ENCODE measurements around the gene PKNOX2.

PKNOX2 gene

DNA sequence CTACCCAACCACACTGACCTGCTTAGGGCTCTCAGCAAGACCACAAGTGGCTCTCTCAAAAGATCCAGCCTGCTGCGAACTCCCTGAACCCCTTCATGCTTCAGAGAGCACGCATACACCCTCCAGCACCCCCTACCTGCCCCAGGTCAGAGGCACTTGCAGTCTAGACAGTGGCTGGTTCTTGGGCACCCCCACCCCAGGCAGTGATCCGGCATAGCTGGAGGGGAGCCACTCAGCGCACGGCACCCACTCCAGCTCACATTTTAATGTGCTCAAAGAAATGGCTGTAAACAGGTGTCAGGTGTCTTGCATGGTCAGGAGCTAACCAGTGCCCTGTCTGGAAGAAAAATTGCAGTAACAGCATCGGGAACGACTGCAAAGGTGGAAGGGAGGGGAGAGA, 140.8 kb downstream of the PKNOX2 start:
- DNase-seq (ENCODE audit: extremely low read depth in 1 of 2, low read depth in 1 of 2) = no peak

DNA sequence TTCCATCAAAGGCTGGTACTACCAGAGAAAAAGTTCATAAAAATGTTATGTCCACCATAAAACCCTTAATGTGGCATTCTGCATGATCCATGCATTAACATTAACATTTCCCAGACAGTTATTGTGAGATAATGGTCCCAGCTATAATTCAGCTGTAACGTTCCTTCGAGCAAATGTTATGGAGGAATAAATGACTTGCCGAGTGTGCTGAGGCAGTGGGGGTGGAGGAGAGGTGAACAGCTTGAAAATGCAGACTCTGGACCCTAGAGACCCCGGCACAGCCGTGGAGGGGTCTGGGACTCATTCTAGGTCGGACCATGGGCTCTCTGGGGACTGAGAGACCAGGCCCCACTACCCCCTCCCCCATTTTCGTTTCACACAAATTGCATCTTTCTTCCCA, 141.9 kb downstream of the PKNOX2 start:
- no peak for DNase-seq (ENCODE audit: extremely low read depth in 1 of 2, low read depth in 1 of 2)

DNA sequence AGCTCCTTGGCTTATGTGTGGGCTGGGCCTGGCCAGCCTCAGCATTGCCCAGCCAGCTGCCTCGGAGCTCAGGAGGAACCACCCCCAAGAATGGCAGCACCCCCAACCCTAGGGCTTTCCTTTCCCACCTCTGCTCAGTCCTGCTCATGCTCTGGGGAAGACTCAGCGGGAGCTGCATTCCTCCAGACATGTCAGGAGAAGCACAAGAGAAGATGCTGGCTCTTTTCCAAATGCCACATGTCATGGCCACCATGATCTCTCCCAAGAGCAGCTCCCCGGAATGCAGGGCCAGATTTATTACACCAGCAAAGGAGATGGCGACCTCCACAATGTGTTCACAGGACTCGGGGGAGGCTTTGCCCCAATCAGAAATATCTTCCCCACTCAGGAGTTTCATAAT, 143.7 kb downstream of the PKNOX2 start:
- no peak for DNase-seq (ENCODE audit: extremely low read depth in 1 of 2, low read depth in 1 of 2)

DNA sequence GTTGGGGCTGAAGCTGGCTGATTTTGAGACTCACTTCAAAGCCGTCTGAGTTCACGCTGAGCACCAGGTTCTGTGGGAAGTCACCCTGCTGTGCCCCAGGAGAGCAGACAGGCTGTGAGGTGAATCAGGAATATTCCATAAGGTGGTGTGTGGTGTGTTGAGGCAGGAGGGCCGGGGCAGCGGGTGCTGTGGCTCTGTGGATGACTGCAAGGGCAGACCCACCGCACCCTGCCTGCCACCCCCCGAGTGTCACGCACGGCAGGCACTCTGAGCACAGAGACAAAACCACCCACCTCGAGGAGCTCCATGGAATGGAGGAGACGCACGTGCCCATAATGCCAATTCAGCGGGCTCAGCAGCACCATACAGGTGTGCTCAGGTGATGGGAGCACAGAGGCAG, 147.8 kb downstream of the PKNOX2 start:
- no peak for DNase-seq (ENCODE audit: extremely low read depth in 1 of 2, low read depth in 1 of 2)

DNA sequence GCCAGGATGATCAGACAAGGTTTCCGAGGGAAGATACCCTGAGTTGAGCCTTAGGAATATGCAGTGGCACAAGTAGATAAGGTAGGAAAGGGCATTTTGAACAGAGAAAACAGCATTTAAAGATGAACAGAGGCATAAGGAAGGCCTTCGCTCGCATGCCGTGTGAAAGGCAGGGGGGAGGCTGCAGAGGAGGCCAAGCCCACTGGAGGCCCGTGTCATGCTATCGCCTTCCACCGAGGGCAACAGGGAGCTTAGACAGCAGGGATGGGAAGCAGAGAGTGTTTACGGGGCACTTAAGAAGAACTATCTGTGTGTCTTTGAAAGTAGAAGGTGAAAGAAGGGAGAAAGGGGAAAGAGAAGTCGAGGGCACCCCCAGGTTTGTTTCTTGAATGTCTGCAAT, 148.3 kb downstream of the PKNOX2 start:
- no peak for DNase-seq (ENCODE audit: extremely low read depth in 1 of 2, low read depth in 1 of 2)

DNA sequence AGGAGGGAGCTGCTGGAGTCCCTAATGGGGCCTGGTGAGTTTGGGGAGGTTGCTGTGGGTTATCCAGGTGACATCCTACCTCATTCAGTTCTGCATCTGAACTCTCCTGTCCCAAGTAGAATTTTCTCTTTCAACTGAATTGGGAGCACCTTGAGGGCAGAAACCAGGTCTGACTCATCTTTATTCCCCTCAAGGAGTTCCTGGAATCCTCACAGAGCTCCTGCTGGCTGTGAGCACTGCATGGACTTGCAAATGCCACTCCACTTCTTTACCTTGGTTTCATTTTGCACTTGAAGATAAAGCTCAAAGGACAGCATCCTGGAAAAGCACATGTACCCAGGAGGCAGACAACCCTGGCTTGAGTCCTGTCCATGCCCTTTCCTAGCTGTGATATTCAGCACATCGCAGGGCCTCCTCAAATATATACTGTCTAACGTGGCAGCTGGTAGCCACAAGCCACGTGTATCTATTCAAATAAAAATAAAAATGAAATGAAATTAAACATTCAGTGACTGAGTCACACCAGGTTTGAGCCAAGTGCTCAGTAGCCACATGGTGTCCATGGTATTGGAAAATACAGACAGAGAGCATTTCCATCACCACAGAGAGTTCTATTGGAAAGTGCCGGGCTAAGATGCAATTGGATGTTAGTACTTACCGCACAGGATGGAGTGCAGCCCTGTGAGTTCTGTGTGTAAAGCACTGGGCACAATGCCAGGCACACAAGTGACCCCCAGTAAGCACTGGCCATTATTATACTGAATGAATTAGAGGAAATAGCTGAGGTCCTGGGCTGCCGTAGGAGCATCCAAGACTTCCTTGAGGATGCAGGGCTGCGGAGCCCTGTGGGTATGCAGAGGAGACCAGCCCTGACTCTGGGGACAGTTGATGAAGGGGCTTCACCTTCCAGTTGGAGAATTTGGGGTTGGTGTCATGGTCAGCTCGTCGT, 149.0 kb downstream of the PKNOX2 start:
- DNase-seq (ENCODE audit: extremely low read depth in 1 of 2, low read depth in 1 of 2) = no peak

DNA sequence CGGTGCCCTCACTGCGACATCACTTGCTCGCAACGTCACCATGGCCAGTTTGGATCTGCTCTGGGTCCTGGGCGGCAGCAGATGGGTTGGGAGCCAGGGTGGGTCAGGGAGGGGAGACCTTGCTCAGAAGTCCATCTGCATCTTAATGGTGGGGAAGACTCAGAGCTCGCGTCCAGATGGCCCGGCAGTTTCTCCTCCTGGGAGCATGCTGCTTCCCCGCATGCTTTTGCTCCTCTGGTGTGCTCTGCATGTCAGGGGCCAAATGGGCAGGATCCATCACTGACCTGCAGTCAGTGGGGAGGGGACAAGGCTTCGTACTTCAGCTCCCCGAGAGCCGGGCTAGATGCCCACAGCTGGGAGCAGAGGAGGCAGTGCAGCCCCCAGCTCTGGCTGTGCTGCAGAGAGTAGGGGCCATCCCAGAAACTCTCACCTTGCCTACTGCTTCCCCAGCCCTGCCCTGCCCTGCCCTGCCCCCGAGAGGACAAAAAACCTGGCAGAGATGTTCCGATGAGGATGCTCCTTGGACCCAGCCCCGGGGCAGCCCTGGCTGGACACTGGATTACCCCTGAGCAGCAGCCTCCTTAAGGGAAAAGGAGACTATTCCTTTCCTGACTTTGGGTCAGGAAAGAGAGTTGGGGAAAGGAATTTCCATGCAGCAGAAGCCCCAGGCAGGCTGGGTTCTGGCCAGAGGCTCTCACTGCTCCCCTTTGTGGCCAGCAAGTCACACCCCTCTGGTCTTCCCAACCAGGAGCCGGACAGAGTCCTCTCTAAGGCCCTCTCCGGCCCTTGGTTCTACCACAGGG, 149.9 kb downstream of the PKNOX2 start:
- DNase-seq (ENCODE audit: extremely low read depth in 1 of 2, low read depth in 1 of 2) = no peak

DNA sequence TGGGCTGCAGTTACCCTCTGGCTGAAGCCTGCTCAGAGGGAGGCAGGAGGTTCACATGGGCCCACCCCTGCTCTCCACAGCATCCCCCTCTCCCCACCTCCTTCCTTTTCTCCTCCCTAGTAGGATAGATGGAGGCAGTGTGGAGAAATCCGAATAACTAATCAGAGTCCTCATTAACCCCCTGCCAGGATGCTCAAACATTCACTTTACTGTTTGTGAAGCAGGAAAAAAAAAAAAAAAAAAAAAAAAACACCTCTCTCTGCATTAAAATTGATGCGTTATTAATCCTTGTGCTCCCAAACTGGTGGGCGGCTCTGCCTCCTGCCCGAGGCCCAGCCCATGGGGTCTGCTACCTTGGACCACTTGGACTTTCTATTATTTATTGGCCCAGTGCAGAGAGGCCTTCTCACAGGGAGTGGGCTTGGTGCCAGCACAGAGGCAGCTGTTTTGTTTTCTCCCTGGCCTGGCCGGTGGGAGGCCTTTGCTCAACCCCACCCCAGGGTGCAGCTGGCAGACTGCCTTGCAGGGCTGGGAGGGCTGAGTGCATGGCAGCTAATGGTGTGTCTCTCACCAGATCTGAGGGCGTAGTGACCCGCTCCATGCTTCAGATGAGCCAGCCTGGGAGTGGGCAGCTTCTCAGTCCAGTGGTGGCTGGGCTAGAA, 150.7 kb downstream of the PKNOX2 start:
- DNase-seq (ENCODE audit: extremely low read depth in 1 of 2, low read depth in 1 of 2) = no peak

DNA sequence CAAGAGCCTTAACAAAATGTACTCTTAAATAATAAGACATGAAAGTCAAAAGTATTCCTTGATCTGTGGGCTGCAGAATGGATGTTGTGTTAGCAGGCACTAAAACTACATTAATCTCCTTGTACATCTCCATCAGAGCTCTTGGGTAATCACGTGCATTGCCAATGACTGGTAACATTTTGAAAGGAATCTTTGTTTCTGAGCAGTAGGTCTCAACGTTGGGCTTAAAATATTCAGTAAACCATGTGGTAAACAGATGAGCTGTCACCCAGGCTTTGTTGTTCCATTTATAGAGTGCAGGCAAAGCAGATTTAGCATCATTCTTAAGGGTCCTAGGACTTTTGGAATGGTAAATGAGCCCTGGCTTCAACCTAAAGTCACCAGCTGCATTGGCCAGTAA, 152.9 kb downstream of the PKNOX2 start:
- DNase-seq (ENCODE audit: extremely low read depth in 1 of 2, low read depth in 1 of 2) = no peak

DNA sequence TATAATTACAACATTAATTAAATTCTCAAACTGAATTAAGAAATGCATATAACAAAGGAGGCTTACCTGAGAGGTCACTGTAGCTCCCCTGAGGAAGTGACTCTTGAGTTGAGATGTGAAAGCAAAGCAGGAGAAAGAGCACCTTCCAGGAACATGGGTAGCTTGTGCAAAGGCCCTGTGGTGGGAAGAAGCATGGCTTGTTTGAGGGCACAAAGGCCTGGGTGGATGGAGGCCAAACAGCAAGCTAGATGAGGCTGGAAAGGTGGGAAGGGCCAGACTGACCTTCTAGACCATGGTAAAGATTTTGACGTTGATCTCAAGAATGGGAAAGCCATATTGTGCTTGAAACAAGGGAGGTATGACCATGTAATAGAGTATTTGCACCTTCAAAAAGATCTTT, 155.1 kb downstream of the PKNOX2 start:
- no peak for DNase-seq (ENCODE audit: extremely low read depth in 1 of 2, low read depth in 1 of 2)

DNA sequence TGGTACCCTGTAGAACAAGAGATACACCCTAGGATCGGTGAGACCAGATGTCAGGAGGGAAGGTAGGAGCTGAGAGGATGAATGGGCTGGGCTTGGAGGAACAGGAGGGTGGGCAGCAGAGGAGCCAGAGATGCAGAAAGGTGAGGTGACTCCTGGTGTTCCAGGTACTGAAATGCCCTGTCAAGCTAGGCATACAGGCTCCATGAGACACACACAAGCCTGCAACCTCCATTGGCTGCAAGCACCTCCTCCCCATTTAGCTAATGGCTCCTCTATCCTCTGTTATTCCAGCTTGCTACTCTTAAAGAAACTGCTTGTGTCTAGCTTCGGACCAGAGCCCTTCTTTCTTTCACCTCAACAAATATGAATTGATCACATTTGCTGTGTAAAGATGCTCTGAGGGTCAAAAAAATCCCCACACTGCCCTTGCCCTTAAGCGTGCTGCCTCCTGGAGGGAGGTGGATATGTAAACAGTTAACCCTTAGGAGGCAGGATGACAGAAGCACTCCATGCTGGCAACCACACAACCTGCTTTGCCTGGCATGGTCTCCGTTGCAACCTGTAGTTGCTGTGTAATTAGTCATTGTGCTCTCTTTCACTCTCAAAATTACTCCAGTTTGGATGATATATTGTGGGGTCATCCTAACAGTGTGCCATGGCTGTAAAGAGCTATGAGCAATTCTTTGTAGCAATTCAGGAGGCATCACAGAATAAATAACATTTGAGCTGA, 156.0 kb downstream of the PKNOX2 start:
- DNase-seq (ENCODE audit: extremely low read depth in 1 of 2, low read depth in 1 of 2) = peak in 1 of 2 donors; percentile 4

DNA sequence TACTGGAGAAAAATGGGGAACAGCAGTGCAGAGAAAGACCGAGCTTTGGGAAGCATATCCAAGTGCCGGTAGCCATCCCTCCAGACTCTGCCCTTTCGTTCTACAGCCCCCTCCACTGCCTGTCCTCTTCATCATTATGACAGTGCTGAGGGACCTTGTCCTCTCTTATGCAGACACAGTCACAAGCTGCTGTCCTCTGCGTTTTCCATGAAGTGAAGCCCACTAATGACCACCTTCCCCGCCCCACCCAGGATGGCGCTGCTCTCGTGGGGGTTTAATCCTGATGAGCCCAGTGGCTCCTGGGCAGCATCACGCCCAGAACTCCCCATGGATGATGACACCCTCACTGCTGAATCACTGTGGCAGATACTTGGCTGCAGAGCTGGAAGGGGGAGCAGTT, 157.7 kb downstream of the PKNOX2 start:
- DNase-seq (ENCODE audit: extremely low read depth in 1 of 2, low read depth in 1 of 2) = no peak

DNA sequence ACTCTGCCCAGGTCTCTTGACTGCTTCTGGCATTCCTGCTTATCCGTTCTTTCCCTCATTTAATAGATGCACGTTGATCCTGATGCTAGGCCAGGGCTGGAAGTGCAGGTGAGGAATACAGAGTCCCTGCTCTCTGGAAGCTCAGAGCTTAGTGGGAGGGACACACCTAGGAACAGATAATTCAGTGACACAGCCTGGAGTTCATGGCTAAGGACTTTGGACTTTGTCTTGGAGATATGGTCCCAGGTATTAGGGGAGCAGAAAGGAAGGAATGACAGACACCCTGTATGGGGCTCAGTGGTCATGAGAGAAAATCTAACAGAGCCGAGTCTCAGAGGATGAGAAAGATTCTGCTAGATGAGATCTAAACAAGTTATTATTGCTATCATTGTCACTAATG, 160.6 kb downstream of the PKNOX2 start:
- no peak for DNase-seq (ENCODE audit: extremely low read depth in 1 of 2, low read depth in 1 of 2)

DNA sequence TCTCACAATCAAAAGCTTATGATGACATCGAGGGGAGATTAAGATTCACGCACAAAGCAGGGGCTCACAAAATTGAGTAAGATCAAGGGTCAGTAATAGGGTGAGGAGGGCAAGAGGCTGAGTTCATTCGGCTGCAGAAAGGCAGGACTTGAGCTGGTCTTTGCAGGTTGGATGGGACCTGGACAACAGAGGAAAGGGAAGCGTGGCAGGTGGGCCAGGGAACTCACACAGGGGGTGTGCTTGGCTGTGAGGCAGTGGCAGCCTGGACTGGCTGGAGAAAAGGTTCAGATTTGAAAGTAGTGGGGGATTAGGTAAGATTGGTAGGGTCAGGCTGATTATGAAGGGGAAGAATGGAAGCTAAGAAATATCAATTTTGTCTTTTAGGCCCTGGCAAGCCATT, 161.6 kb downstream of the PKNOX2 start:
- DNase-seq (ENCODE audit: extremely low read depth in 1 of 2, low read depth in 1 of 2) = no peak

DNA sequence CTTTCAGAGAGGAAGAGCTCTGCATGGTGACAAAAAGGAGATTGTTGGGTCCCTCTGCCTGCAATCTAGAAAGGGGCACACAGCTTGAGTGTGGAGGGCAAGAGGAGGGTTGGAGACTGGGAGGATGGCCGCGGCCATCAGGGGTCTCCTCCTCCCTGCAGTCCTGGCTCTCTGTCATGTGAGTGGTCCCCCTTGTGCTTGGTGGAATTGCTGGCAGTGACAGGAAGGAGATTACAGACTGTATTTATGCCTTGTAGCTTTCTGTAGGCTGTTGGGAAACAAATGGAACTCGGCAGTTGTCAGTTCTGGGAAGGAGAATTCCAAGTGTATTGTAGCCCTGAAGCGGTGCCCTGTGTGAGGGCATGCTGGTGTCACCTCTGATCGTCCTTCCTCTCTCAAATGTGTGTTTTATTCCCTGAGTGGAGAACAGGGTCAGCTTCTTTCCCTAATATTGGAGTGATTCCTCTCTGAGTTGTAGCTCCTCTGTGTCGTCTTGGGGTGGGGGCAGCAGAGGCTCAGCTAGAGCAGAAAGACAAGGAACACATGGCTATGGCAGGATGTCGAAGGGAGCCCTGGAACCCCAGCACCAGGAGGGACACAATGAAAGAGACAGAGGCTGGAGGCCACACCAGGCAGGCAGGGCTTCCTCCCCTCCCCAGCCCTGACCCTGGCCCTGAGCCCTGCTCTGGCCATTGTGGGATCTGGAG, 163.1 kb downstream of the PKNOX2 start:
- no peak for DNase-seq (ENCODE audit: extremely low read depth in 1 of 2, low read depth in 1 of 2)

DNA sequence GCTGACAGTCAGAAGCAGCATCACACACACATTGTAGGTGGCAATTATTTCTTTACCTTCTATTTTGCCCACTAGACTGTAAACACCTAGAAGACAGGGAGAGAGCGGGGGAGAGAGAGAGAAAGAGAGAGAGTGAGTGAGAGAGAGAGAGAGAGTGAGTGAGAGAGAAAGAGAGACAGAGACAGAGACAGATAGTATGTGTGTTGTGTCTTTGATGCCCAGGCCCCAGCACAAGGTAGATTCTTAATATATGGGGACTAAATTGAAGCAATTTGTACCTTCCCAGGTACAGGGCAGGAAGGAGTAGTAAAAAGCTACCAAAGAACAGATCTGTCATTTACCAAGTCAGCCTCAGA, 163.7 kb downstream of the PKNOX2 start:
- DNase-seq (ENCODE audit: extremely low read depth in 1 of 2, low read depth in 1 of 2) = no peak

DNA sequence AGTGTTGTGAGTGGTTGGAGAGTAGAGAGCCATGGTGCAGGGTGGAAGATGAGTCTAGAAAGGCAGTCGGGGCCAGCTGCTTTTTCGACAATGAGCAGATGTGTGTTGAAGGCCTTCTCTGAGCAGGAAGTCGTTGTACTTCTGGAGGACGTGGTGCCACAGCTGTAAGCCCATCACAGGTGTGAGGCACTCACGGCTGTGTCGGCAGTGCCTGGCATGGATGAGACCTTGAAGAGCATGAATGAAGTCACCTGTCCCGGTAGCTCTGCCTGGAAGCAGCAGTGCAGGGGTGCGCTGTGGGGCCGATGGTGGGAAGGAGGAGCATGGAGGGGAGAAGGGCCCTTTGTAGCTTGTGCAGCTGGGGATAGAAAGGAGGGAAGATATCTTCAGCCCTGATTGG, 165.2 kb downstream of the PKNOX2 start:
- DNase-seq (ENCODE audit: extremely low read depth in 1 of 2, low read depth in 1 of 2) = no peak

DNA sequence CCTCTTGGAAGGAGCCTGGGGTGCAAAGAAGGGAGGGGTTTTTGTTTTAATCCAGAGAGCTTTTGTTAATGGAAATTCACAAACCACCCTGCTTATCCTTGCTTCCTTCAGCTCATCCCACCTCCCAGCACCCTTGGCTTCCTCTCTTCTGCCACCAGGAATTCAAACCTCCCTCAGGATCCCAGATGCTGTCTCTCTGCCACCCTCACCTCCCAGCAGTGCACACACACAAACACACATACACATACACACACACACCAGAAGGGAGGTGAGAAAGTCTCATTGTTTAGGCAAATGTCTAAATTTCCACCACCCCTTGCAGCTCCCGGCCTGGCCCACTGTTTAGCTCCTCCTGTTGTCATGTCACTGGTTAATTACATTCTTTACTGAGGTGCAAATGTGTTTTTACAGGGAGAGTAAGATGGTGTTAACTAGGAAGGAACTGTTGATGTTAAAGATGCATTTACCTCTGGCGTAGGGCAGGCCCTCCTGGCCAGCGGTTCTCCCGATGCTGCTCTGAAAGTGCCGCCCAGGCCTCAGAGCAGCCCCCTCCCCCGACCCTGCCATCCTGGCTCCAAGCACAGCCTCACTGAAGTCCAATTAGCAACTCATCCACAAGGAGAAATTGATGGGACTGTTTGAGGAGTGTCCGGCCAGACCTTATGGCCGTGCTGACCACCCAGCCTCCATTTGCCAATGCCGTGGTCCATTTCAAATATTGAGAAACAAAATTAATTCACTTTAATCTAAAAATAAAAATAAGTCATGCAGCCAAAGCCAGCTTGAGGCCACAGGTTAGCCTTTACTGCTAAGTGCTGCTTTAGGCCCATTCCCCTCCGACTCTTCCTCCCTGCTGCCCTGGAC, 166.1 kb downstream of the PKNOX2 start:
- no peak for DNase-seq (ENCODE audit: extremely low read depth in 1 of 2, low read depth in 1 of 2)

DNA sequence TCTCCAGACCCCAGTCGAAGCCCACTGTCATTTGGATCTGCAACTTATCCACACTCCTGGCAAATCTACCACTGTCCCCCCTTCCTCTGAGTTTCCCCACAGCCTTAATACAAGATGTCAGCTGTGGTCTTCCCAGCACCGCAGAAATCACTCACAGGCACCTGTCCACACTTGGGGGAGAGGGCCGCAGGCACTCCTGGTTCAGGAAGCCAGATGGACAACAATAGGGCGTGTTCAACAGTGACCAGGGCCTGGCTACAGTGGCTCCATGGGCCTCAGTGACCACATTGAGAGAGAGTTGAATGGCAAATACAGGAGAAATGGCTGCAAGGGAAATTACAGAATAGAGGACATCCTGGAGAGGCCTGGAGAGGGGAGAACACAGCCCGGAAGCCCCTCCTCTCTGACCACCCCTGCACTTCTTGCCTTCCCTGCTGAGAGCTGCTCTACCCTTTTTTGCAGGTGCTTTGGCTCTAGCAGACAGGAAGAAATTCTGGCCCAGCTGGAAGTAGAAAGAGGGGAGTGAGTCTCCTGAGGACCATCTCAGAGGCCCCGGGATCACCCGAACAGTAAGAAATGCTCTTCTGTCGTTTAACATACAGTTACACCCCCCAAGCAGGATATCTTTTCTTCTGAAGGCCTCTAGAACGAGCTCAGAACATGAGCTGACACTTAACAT, 166.9 kb downstream of the PKNOX2 start:
- DNase-seq (ENCODE audit: extremely low read depth in 1 of 2, low read depth in 1 of 2) = no peak
